ENCODE data around the gene PDZD2. TPM values are rescaled to one million over a fixed set of nuclear protein-coding genes. Genes with fewer than 3 reads are reported as not detected.
"Not testable (repeated sequence)": the region's sequence is repeated elsewhere in the genome, so short reads cannot be mapped to it uniquely, and the experiment has no call there.

PDZD2 gene
- total RNA-seq, 1 donor from 2014 or later, result 6.7 TPM

DNA sequence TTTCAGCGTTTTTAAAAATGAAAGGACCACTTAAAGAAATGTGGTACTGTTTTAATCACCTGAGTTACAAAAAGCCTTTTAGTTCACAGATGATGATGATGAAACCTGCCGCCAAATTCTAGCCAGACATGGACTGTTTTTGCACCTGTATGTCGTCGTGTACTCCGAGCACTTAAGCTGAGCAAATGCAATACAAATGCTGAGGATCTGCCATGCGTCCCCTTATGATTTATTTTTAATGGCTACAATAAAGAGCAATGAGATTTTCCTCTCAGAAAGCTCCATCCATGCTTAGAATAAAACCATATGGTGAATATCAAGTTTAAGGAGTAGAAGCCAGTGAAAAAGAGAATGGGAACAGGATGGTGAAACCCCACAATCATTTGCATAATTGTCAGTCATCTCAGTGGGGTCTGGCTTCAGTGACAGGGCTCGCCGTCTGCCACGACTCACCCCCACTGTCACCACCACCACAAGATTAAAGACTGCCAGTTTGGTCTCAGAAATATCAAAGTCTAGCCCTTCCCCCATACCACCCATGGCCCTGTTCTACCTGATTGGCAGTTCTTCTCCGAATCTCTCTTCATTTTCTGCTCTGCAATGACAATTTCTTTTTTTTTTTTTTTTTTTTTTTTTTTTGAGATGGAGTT lies 375.3 kb downstream of the PDZD2 start:
- no peak for DNase-seq (ENCODE audit: low read depth)
- Histone ChIP-seq H3K4me3 (ENCODE audit: low read depth, low read length) (no peak overlapping the region), H3K27me3 (ENCODE audit: control insufficient read depth, insufficient read depth, low read length) (no peaks in the 10 kb centered on the region), H3K36me3 (ENCODE audit: control insufficient read depth, insufficient read depth, low read length) (no peaks in the 10 kb centered on the region)
- no peak for TF ChIP-seq CTCF (IDR thresholded peaks at IDR 0.05; ENCODE audit: insufficient read depth, low read length, poor library complexity, severe bottlenecking)

- H3K36me3 ChIP-seq (ENCODE audit: control insufficient read depth, insufficient read depth, low read length); DNase-seq (ENCODE audit: low read depth); H3K4me3 ChIP-seq (ENCODE audit: low read depth, low read length); H3K27me3 ChIP-seq (ENCODE audit: control insufficient read depth, insufficient read depth, low read length): not testable (repeated sequence)
Measured at GRCh38 chr5:32015262-32015661, 376.3 kb downstream of the PDZD2 start.

DNA sequence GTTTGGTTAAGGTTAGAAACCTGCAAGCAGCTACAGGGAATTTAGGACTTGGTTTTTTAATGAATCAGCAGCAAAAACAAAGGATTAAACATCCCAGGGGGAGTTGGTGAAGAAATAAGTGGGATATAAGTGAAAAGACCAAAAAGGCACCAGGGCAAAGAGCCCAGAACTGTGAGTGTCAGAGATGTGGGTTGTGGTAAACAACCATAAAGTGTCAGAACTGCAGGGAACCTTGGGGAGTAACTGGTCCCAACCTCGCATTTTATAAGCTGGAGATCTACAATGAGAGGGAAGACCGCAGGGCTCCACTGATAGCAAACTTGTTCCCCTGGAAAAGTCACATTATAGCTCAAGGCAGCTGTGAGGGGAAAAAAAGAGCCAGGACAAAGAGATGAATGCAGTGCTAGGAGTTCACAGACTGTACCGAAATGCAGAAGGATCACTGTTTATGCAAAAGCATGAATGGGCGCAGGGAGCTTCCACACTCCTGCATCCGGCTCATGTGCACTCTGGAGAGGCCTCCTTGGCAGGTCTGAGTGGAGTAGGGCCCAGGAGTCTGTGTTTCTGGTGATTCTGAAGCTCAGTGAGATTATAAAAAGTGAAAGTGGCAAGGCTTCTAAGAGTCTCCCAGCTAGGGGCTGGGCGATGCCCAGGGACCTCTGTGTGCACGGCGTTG lies 378.9 kb downstream of the PDZD2 start:
- Histone ChIP-seq H3K27me3 (ENCODE audit: control insufficient read depth, insufficient read depth, low read length) (no peaks in the 10 kb centered on the region), H3K4me3 (ENCODE audit: low read depth, low read length) (no peak overlapping the region), H3K36me3 (ENCODE audit: control insufficient read depth, insufficient read depth, low read length) (no peaks in the 10 kb centered on the region)
- no peak for TF ChIP-seq CTCF (IDR thresholded peaks at IDR 0.05; ENCODE audit: insufficient read depth, low read length, poor library complexity, severe bottlenecking)
- DNase-seq (ENCODE audit: low read depth), result no peak

DNA sequence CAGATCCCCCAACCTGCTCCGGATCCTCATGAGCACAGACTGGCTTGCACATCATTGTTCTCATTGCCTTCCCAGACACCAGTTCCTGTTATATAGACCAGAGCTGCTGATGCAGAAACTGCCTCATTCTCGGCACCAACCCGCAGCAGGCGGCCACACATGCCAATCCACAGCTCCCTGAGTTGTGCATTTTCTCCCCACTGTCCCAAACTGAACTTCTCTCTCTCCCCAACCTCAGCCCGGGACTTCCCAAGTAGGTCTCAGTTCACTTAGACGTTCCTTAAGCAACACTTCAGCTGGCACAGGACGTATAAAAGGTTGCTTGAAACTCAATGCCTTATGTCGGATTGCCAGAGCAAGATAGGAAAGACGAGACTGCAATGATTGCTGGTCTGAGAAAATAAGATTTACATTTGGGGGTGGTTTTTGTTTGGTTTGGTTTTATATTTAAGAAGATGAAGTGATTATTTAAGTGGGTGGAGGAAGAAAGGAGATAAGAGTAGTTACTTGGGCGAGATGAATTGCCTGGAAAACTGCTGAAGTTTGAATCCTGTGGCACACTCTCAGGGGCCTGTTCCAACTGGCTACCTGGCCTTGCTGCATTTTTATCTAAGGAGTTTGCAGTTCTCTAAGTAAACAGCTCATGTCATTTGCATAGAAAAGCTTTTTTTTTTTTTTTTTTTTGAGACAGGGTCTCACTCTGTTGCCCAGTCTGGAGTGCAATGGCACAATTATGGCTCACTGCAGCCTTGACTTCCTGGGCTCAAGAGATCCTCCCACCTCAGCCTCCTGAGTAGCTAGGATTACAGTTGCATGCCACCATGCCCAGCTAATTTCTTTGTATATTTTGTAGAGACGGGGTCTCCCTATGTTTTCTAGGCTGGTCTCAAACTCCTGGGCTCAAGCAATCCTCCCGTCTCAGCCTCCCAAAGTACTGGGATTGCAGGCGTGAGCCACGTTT lies 379.8 kb downstream of the PDZD2 start:
- no peak for TF ChIP-seq CTCF (IDR thresholded peaks at IDR 0.05; ENCODE audit: insufficient read depth, low read length, poor library complexity, severe bottlenecking)
- no peaks in the 10 kb centered on the region for H3K36me3 ChIP-seq (ENCODE audit: control insufficient read depth, insufficient read depth, low read length)
- H3K27me3 ChIP-seq (ENCODE audit: control insufficient read depth, insufficient read depth, low read length), result no peaks in the 10 kb centered on the region
- no peak overlapping the region for H3K4me3 ChIP-seq (ENCODE audit: low read depth, low read length)
- no peak for DNase-seq (ENCODE audit: low read depth)

GRCh38 chr5:32020271-32020670 lies 381.3 kb downstream of the PDZD2 start:
- H3K27me3 ChIP-seq (ENCODE audit: control insufficient read depth, insufficient read depth, low read length), result no peaks in the 10 kb centered on the region
- no peaks in the 10 kb centered on the region for H3K36me3 ChIP-seq (ENCODE audit: control insufficient read depth, insufficient read depth, low read length)
- no peak overlapping the region for H3K4me3 ChIP-seq (ENCODE audit: low read depth, low read length)
- DNase-seq (ENCODE audit: low read depth), result no peak
- no peak for TF ChIP-seq CTCF (IDR thresholded peaks at IDR 0.05; ENCODE audit: insufficient read depth, low read length, poor library complexity, severe bottlenecking)

- DNase-seq (ENCODE audit: low read depth), result no peak
- H3K4me3 ChIP-seq (ENCODE audit: low read depth, low read length), result no peak overlapping the region
- H3K27me3 ChIP-seq (ENCODE audit: control insufficient read depth, insufficient read depth, low read length), result no peaks in the 10 kb centered on the region
- no peak for TF ChIP-seq CTCF (IDR thresholded peaks at IDR 0.05; ENCODE audit: insufficient read depth, low read length, poor library complexity, severe bottlenecking)
- no peaks in the 10 kb centered on the region for H3K36me3 ChIP-seq (ENCODE audit: control insufficient read depth, insufficient read depth, low read length)
Measured at GRCh38 chr5:32020946-32021345, 382.0 kb downstream of the PDZD2 start.

Data from kidney epithelial cell (primary cell).